DMS114 treated with DMSO at 0.1 percent for 48 hours (cell line): ENCODE measurements around the gene KIF3B.
"Not testable (repeated sequence)": the region's sequence is repeated elsewhere in the genome, so short reads cannot be mapped to it uniquely, and the experiment has no call there.

Source experiments
- DNase-seq: peaks from one replicate; lab custom pipeline; 2025; ENCODE audit not compliant: unreplicated experiment; lab: John Stamatoyannopoulos, UW

The KIF3B gene

DNA sequence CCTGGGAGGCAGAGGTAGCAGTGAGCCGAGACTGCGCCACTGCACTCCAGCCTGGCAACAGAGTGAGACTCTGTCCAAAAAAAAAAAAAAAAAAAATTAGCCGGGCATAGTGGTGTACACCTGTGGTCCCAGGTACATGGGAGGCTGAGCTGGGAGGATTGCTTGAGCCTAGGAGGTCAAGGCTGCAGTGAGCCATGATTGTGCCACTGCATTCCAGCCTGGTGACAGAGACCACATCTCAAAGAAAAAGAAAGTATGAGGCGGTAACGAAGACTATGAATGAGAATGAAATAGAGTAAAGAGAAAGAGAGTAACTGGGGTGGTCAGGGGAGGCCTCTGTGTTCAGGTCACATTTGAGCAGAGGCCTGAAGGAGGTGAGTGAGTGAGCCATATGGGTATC, 31.2 kb upstream of the KIF3B start:
- not testable (repeated sequence) for DNase-seq

DNA sequence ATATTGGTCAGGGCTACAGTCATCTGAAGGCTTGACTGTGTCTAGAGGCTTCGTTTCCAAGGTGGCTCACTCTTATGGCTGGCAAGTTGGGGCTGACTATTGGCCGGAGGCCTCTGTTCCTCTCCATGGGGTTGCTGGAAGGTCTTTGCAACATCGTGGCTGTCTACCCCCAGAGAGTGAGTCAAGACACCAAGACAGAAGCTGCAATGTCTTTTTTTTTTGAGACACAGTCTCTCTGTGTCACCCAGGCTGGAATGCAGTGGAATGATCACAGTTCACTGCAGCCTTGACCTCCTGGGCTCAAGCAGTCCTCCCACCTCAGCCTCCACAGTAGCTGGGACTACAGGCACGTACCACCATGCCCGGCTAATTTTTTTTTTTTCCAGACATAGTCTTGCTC, 29.4 kb upstream of the KIF3B start:
- DNase-seq = no peak

DNA sequence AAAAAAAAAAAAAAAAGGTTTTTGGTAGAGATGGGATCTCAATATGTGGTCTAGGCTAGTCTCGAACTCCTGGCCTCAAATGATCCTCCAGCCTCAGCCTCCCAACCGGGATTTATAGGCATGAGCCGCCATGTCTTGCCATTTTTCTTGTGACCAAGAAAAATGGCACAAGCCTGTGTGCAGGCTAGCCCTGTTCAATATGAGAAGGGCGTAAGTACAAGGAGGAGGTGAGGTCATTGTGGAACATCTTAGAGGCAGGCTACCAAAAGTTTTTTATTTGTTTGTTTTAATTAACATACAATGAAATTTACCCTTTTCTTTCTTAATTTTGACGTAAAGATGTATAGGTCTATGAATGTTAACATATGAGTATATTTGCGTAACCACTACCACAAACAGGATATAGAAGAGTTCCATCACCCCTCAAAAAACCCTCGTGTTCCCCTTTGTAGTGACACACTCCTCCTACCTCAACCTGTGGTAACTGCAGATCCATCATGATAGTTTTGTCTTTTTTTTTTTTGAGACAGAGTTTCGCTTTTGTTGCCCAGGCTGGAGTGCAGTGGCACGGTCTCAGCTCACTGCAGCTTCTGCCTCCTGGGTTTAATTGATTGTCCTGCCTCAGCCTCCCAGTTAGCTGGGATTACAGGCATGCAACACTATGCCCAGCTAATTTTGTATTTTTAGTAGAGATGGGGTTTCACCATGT, 28.3 kb upstream of the KIF3B start:
- no peak for DNase-seq

DNA sequence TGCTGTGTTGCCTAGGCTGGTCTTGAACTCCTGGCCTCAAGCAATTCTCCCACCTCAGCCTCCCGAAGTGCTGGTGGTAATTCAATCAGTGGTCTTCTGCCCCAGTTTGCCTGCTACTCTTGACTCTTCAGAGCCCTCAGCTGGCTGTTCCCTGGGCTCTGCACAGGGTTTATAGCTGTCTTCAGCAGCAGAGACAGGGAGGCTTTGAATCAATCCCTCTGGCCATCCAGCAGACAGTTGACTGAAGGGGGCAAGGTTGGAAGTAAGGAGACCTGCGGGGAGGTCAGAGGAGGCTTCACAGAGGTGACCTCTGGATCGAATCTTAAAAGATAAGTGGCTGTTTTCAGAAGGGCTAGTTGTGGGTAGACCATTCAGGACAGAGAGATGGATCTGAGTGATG, 26.0 kb upstream of the KIF3B start:
- DNase-seq = no peak

DNA sequence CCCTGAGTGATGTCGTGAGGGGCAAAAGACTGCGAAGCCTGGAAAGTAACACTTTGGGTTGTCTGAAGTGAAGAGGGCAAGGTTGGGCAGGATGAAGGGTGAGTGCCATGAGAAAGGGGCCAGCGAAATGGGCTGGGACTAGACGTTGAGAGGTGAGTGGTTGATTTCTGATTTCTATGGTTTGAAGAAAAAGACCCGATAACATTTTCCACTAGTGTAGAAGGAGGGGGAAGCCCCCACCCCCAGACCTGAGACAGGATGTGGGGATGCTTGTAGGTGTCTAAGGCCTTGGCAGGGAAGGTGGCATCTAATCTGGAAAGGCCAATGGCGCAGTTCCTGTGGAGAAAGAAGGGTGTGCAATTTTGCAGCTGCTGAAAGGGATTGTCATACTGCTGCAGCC, 25.3 kb upstream of the KIF3B start:
- DNase-seq = no peak

DNA sequence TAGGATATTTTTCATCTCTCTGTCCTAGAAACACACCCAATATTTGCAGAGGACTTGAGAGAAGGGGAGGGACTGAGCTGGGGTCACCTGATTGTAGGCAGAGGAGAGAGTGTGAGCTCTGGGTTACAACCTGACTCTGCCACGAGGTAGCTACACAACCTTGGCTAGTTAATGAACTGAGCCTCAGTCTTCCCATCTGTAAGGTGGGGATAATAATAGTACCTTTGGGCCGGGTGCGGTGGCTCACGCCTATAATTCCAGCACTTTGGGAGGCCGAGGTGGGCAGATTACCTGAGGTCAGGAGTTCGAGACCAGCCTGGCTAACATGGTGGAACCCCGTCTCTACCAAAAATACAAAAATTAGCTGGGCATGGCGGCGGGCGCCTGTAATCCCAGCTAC, 16.5 kb upstream of the KIF3B start:
- DNase-seq = not testable (repeated sequence)

DNA sequence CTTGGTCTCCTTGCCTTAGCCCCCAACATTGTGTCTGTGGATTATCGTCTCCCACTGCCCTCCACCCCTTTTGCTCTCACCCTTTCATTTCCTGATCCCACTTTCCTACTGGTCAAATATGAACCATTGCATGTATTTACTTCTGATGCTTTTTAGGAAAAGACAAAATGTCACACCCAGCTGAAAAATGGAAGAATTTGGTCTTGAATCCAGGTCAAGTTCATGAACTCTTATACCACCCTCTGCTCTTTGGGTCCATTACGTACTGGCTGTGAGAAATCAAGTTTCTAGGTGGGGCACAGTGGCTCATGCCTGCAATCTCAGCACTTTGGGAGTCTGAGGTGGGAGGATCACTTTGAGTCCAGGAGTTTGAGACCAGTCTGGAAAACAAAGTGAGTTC, 15.8 kb upstream of the KIF3B start:
- DNase-seq = no peak

DNA sequence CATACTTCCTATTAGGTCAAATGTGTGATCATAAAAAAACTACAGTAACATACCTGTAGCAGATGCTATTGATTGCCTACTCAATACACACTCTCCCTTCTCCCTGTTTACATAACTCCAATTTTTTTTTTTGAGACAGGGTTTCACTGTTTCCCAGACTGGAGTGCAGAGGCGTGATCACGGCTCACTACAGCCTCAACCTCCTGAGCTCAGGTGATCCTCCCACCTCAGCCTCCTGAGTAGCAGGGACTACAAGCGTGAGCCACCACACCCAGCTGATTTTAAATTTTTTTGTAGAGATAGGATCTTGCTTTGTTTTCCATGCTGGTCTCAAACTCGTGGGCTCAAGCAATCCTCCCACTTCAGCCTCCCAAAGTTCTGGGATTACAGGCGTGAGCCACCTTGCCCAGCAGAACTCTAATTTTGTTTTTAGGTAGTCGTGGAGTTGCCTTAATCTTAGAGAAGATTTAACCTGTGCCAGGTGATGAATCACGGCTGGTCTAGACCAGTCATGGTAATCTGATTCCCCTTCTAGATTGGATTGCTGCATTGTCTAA, 14.0 kb upstream of the KIF3B start:
- no peak for DNase-seq

DNA sequence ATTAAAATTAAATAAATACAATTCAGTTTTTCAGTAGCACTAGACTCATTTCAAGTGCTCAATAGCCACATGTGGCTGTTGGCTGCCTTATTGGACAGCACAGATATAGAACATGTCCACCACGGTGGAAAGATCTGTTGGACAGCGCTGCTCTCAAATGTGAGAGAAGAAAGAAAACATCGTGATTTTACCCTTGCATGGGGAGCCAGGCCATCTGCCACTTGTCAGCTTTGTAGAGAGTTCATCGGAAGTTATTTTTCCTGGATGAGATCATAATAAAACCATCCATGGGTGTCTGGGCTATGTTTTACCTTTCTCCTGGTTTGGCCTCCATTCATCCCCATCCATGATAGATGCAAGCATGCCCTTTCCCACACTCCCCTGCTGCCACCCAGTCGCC, 5.8 kb upstream of the KIF3B start:
- DNase-seq = no peak

DNA sequence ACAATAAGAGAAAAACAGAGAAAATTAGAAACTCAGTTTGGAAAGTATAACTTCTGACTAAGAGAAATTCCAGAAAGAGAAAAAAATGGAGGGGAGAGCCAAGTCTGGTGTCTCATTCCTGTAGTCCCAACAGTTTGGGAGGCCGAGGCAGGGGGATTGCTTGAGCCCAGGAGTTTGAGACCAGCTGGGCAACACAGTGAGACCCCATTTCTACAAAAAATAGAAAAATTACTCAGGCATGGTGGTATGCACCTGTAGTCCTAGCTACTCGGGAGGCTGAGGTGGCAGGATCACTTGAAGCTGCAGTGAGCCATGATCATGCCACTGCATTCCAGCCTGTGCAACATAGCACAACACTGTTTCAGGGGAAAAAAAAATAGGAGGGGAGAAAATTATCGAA, 3.1 kb upstream of the KIF3B start:
- DNase-seq = no peak

DNA sequence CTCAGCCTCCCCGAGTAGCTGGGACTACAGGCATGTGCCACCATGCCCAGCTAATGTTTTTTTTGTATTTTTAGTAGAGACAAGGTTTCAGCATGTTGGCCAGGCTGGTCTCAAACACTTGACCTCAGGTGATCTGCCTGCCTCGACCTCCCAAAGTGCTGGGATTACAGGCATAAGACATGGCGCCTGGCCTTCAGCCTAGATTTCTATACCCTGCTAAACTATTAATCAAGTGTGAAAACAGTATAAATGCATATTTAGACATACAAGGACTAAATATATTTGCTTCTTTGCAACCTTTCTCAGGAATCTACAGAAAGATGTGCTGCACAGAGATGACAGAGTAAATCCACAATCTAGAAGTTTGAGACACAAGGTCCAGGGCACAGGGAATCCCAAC, 2.3 kb upstream of the KIF3B start:
- DNase-seq = not testable (repeated sequence)

DNA sequence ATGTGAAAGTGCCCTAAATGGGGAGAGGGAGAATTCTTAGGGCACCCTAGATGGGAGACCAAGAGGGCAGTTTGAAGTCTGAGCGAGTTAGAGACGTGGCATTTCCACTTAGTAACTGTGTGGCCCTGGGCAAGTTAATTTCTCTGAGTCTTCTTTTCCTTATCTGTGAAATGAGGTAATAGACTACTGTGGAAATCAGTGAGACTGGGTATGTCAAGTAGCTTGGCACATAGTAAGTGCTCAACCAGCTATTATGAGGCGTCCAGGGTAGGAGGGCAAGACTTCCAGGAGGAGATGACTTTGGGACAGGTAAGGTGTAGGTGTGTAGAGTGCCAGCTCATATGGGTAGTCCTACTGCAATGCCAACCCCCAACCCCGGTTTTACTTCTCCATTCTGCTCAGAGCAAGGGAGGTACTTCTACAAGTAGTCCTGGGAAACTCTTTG, 770 bp downstream of the KIF3B start:
- no peak for DNase-seq

DNA sequence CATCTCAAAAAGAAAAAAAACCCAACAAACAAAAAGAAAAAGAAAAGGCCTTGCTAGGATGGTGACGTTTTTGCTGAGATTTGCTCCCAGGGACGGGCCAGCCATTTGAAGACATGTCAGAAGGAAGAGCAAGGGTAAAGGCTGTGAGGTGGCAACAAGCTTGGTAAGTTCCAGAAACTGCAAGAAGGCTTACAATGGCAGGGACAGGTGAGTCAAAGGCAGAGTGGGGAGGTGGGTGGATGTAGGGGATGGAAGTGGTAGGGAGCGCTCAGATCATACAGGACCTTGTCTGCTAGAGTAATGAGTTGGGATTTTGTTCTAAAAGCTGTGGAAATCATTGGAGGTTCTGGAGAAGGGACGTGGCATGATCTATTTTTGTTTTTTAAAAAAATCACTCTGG, 4.3 kb downstream of the KIF3B start:
- no peak for DNase-seq

DNA sequence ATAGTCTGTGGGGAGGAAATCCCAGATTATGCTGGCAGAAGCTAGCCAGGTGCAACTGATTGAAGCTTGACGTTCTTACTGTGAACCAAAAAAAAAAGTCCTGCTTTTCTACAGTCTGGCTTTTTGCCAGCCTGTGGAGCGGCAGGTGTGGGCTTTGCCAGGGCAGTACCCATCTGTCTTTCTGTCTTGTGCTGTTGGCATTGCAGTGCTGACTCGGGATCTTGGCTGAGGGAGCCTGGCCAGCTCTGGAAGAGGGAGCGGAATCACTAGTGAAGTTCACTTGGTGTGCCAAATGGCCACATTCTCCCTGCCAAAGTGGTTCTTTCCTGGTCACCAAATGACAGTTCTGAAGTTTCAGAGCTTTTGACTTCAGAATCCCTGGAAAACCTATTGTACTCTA, 5.0 kb downstream of the KIF3B start:
- DNase-seq = no peak

DNA sequence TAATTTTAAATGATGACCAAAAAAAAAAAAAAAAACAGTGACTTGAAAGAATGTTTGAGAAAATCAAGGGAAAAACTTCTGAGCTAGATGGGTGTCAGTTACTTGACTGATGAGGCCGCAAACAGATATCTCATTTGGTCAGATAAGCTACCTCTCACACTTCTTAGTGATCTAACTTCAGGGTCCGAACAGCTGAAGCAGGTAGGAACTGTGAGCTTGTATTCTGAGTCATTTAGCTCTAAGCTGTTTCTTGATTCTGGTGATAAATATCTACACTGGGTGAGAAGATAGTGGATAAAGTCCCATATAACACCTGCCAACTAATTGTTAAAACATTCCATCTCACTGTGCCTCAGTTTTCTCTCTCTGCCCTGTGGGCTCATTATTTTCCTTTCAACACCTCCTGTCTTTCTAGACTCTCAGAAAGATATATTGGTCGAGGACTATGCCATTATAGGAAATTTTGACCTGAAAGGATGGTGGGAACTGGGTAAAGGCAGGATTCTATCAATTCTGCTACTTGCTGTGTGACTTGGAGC, 7.7 kb downstream of the KIF3B start:
- no peak for DNase-seq

DNA sequence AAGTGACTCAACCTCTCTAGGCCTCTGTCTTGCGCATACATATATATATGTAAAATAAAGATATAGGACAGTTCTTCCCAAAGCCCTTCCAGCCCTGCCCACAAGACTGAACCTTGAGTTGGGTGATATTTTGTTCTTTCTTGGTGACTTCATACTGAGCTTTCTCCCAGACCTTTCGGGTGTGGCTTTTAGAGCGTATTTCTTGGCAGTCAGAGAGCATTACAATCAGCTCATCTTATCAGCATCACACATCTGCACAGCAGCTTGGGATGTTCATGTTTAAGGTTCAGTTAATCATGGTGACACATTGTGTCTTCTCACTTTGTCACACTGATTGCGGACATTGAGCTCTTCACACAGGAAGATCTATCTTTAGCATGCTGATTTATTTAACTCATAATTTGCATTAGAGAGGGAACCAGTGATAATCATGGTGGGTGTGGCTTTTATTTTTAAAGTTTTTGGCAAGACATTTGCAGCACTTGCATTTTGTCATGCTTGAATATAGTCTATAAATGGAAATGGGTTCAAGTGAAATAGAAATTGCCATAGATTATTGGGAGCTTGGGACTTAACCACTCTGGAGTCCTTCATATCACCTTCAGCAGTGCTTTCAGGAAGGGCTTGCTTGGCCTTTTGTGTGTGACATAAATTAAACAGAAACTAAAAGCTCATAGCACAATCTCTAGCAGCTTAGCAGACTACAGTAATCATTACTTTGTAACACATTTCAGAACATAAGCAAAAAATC, 8.3 kb downstream of the KIF3B start:
- DNase-seq = no peak

DNA sequence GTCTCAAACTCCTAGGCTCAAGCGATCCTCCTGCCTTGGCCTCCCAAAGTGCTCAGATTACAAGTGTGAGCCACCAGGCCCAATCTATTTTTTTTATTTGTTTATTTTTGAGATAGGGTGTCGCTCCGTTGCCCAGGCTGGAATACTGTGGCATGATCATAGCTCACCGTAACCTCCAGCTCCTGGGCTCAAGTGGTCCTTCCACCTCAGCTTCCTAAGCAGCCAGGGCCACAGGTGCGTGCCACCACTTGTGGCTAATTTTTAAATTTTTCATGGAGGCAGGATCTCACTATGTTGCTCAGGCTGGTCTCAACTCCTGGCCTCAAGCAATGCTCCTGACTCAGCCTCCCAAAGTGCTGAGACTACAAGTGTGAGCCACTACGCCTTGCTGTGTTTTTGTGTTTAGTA, 9.8 kb downstream of the KIF3B start:
- no peak for DNase-seq

DNA sequence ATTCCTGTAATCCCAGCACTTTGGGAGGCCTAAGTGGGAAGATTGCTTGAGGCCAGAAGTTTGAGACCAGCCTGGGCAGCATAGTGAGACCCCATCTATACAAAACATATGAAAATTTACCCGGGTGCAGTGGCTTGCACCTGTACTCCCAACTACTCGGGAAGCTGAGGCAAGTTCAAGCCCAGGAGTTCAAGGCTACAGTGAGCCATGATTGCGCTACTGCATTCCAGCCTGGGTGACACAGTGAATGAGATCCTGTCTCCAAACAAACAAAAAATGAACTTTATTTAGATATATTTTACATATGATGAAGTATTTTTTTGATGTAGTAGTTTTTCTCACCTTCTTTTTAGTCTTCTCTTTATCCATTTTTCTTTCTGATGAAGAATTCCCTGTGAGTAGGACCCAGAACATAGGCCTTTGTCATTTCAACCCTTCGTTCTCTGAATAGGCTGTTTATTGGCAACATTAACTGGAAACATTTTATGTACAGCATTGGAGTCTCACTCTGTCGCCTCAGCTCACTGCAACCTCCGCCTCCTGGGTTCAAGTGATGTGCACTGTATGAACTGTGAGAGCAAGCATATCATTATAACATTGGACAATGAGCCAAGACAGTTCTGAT, 10.9 kb downstream of the KIF3B start:
- DNase-seq = no peak

DNA sequence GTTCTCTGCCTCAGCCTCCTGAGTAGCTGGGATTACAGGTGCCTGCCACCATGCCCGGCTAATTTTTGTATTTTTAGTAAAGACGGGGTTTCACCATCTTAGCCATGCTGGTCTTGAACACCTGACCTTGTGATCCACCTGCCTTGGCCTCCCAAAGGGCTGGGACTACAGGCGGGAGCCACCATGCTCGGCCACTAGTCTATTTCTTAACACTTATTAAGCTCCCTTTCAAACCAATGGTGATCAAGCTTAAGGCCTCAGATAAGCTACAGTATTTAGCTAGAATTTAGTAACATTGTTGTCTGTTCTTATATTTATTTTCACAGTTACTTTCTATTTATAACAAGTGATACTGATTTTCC, 11.8 kb downstream of the KIF3B start:
- DNase-seq = not testable (repeated sequence)

DNA sequence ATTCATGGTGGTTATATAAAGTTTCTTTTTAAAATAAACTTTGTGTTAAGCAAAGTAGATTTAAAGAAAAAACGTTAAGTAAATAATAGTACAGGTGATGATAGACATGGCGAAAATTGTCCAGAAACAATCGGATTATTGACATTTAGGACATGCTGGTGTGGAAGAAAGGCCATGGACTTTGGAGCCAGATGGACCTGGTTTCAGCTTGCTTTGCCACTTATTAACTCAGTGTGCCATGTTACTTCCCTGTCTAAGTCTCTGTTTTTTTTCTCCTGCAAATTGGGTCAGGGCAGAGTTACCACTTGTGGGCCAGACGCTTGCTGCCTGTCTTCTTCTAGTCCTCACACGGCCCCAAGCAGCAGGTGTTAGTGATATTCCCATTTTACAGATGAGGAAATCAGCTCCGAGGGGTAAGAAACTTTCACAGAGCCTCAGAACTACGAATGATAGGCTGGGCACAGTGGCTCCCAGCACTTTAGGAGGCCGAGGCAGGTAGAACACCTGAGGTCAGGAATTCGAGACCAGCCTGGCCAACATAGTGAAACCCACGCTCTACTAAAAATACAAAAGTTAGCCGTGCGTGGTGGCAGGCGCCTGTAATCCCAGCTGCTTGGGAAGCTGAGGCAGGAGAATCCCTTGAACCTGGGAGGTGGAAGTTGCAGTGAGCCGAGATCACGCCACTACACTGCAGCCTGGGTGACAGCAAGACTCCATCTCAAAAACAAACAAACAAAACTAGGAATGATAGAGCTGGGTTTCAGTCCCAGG, 12.4 kb downstream of the KIF3B start:
- DNase-seq = no peak

DNA sequence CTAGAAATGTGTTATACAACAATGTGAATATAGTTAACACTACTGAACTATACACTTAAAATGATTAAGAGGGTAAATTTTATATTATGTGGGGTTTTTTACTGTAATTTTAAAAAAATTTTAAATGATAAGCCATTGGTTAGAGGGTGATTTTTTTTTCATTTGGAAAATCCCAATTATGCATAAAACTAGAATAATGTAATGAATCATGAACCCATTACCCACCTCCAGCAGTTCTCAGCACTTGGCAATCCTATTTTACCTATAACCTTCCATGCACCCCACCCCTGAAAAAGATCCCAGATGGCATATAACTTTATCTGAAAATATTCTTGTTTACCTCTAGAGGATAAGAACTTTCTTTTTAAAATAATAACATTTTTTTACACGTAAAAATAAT, 13.7 kb downstream of the KIF3B start:
- no peak for DNase-seq
